IMR-90 (cell line): ENCODE results near the gene VMAC. TPM values are rescaled to one million over a fixed set of nuclear protein-coding genes. Genes with fewer than 3 reads are reported as not detected.

Source experiments
- ATAC-seq: fragments of 200-7000 bp; cut with Tn5 transposase; 2 replicates; pipeline ENCODE4 v1.9.1; 2020; ENCODE audit warnings: low read depth, mild to moderate bottlenecking, moderate library complexity
- BruUV-seq: library from RNA; stranded (reverse); fragments of 400-500 nt; replicated peaks from 2 replicates; lab custom pipeline; 2021; lab: Mats Ljungman, UMichigan
- CTCF ChIA-PET: fragments of 300-600 bp; formaldehyde crosslinking; extraction: SDS; loops from one replicate; lab custom pipeline; 2021; ENCODE audit warnings: antibody characterized with exemption; lab: Yijun Ruan, JAX
- POLR2A ChIA-PET: fragments of 300-600 bp; sonication (Branson Sonifier 250); formaldehyde crosslinking; loops from one replicate; lab custom pipeline; 2022; ENCODE audit warnings: antibody characterized with exemption; ENCODE audit not compliant: unreplicated experiment; lab: Charles Lee
- DNase-seq: peaks from one replicate; pipeline ENCODE4 v3.0.0; 2013
- H2AFZ ChIP-seq: replicated peaks from 2 replicates; pipeline ENCODE3; 2013; ENCODE audit warnings: low read length, mild to moderate bottlenecking; ENCODE audit not compliant: poor library complexity
- H2AK5ac ChIP-seq: 2 replicates; pipeline ENCODE4 v1.6.1; 2013; ENCODE audit warnings: low read depth, low read length, inconsistent platforms
- H2AK9ac ChIP-seq: replicated peaks from 2 replicates; pipeline ENCODE3; 2013; ENCODE audit warnings: mild to moderate bottlenecking, low read depth, low read length, moderate library complexity; ENCODE audit not compliant: poor library complexity
- H2BK120ac ChIP-seq: 2 replicates; pipeline ENCODE4 v1.6.1; 2013; ENCODE audit warnings: low read depth, low read length, inconsistent platforms
- H2BK15ac ChIP-seq: 3 replicates; pipeline ENCODE4 v1.6.1; 2013; ENCODE audit warnings: low read depth, low read length, inconsistent platforms
- H2BK20ac ChIP-seq: 2 replicates; pipeline ENCODE4 v1.6.1; 2013; ENCODE audit warnings: low read depth, mild to moderate bottlenecking, inconsistent platforms, low read length, moderate library complexity
- H2BK5ac ChIP-seq: 2 replicates; pipeline ENCODE4 v1.6.1; 2013; ENCODE audit warnings: mild to moderate bottlenecking, low read depth, low read length, inconsistent platforms; ENCODE audit not compliant: poor library complexity, severe bottlenecking
- H3K14ac ChIP-seq: replicated peaks from 2 replicates; pipeline ENCODE4 v1.6.1; 2013; ENCODE audit warnings: low read depth, low read length, inconsistent platforms
- H3K18ac ChIP-seq: 2 replicates; pipeline ENCODE4 v1.6.1; 2013; ENCODE audit warnings: low read depth, low read length, control low read depth
- H3K23ac ChIP-seq: 2 replicates; pipeline ENCODE4 v1.6.1; 2013; ENCODE audit warnings: low read depth, low read length, inconsistent platforms
- H3K27ac ChIP-seq: 2 replicates; pipeline ENCODE4 v1.5.1; 2013; ENCODE audit warnings: mild to moderate bottlenecking, control low read depth, low read length; ENCODE audit not compliant: insufficient read depth
- H3K27me3 ChIP-seq: 2 replicates; pipeline ENCODE4 v1.6.1; 2013; ENCODE audit warnings: low read length; ENCODE audit not compliant: control insufficient read depth, insufficient read depth
- H3K36me3 ChIP-seq: 2 replicates; pipeline ENCODE4 v1.6.1; 2013; ENCODE audit warnings: low read length, mixed read lengths; ENCODE audit not compliant: control insufficient read depth, insufficient read depth
- H3K4ac ChIP-seq: 2 replicates; pipeline ENCODE4 v1.6.1; 2013; ENCODE audit warnings: low read depth, low read length, inconsistent platforms
- H3K4me1 ChIP-seq: 2 replicates; pipeline ENCODE4 v1.6.1; 2013; ENCODE audit warnings: low read length, mixed read lengths; ENCODE audit not compliant: control insufficient read depth, insufficient read depth
- H3K4me2 ChIP-seq: 2 replicates; pipeline ENCODE4 v1.6.1; 2013; ENCODE audit warnings: low read depth, mild to moderate bottlenecking, control low read depth, low read length, moderate library complexity
- H3K4me3 ChIP-seq: 2 replicates; pipeline ENCODE4 v1.5.1; 2013; ENCODE audit warnings: low read depth, mild to moderate bottlenecking, control low read depth, low read length, moderate library complexity; ENCODE audit not compliant: insufficient read depth
- H3K56ac ChIP-seq: 2 replicates; pipeline ENCODE4 v1.6.1; 2013; ENCODE audit warnings: low read length, inconsistent platforms; ENCODE audit not compliant: insufficient read depth; ENCODE audit errors: extremely low read depth
- H3K79me1 ChIP-seq, 2 experiments: 2 replicates each; pipeline ENCODE4 v1.6.1; 2013; ENCODE audit warnings: low read length in 2 of 2, inconsistent platforms in 1 of 2, low read depth in 1 of 2
- H3K9ac ChIP-seq: 2 replicates; pipeline ENCODE4 v1.6.1; 2013; ENCODE audit warnings: low read depth, low read length, control low read depth
- H3K9me1 ChIP-seq: 2 replicates; pipeline ENCODE4 v1.6.1; 2013; ENCODE audit warnings: low read length, inconsistent platforms; ENCODE audit not compliant: insufficient read depth
- H3K9me3 ChIP-seq: 2 replicates; pipeline ENCODE4 v1.6.1; 2013; ENCODE audit warnings: low read length; ENCODE audit not compliant: control insufficient read depth, insufficient read depth
- H4K20me1 ChIP-seq: 2 replicates; pipeline ENCODE4 v1.6.1; 2013; ENCODE audit warnings: low read length, inconsistent platforms; ENCODE audit not compliant: insufficient read depth
- H4K5ac ChIP-seq: 2 replicates; pipeline ENCODE4 v1.6.1; 2013; ENCODE audit warnings: mild to moderate bottlenecking, low read depth, low read length, control low read depth
- H4K8ac ChIP-seq, 2 experiments: 2 replicates each; pipeline ENCODE4 v1.6.1; 2013; ENCODE audit warnings: low read depth in 2 of 2, low read length in 2 of 2, control low read depth in 1 of 2, inconsistent platforms in 1 of 2
- H4K91ac ChIP-seq: 2 replicates; pipeline ENCODE4 v1.6.1; 2013; ENCODE audit warnings: low read depth, low read length, inconsistent platforms; ENCODE audit not compliant: insufficient read depth
- CEBPB ChIP-seq: IDR thresholded peaks from 2 replicates; pipeline ENCODE4 v1.6.1; 2012; ENCODE audit warnings: low read depth, low read length, improper control_type of control experiment
- CHD1 ChIP-seq: IDR thresholded peaks from 2 replicates; pipeline ENCODE4 v1.6.1; 2012; ENCODE audit warnings: low read depth, low read length, improper control_type of control experiment
- FOS ChIP-seq: fragments of 150-350 bp; IDR thresholded peaks from 2 replicates; pipeline ENCODE4 v1.6.1; 2016; ENCODE audit warnings: low read depth, low read length
- MAFK ChIP-seq: IDR thresholded peaks from 2 replicates; pipeline ENCODE4 v1.6.1; 2012; ENCODE audit warnings: low read depth, low read length, improper control_type of control experiment
- MAZ ChIP-seq: IDR thresholded peaks from 2 replicates; pipeline ENCODE4 v1.6.1; 2012; ENCODE audit warnings: low read depth, mild to moderate bottlenecking, low read length, improper control_type of control experiment, moderate library complexity, borderline replicate concordance
- MXI1 ChIP-seq: IDR thresholded peaks from 2 replicates; pipeline ENCODE4 v1.6.1; 2012; ENCODE audit warnings: low read depth, mild to moderate bottlenecking, low read length, moderate library complexity, borderline replicate concordance
- POLR2A ChIP-seq: IDR thresholded peaks from 2 replicates; pipeline ENCODE4 v1.6.1; 2012; ENCODE audit warnings: mild to moderate bottlenecking, low read depth, low read length
- RAD21 ChIP-seq: IDR thresholded peaks from 2 replicates; pipeline ENCODE4 v1.6.1; 2012; ENCODE audit warnings: low read length, improper control_type of control experiment
- SMC3 ChIP-seq: fragments of 150-350 bp; IDR thresholded peaks from 2 replicates; pipeline ENCODE4 v1.6.1; 2016; ENCODE audit warnings: low read depth, mild to moderate bottlenecking, antibody characterized with exemption, low read length, moderate library complexity
- WGBS, 2 experiments: methylation state at CpG; one replicate each; pipeline versions ENCODE4 v1.1.5 to v1.1.7; 2013; ENCODE audit warnings: missing lambda C conversion rate in 2 of 2; ENCODE audit not compliant: insufficient read length in 1 of 2; ENCODE audit errors: extremely low coverage in 2 of 2; 5-methylcytosine and 5-hydroxymethylcytosine counted together
- dilution Hi-C: fragments of 300-500 bp; cut with HindIII; formaldehyde crosslinking; loops from one replicate; pipeline ENCODE4 v1.14.3; 2018; ENCODE audit warnings: low sequenced_read_pairs; ENCODE audit not compliant: unreplicated experiment
- in situ Hi-C: fragments of 300-500 bp; cut with MboI; formaldehyde crosslinking; loops from 3 replicates; pipeline ENCODE4 v1.14.3; 2019; ENCODE audit warnings: low sequenced_read_pairs, inconsistent platforms, mixed read lengths
- intact Hi-C: fragments of 100-400 bp; cut with micrococcal nuclease; formaldehyde crosslinking; loops from 2 replicates; pipeline ENCODE4 v1.10.0; 2022
- polyA plus RNA-seq, 3 experiments: library from polyadenylated mRNA; depleted of rRNA; stranded (reverse); fragments of >200 nt; gene quantifications; 2 replicates each; pipeline ENCODE4 v1.2.3, GENCODE V29; 2012; ENCODE audit warnings: low replicate concordance in 1 of 3
- total RNA-seq: library from RNA; depleted of rRNA; stranded (reverse); fragments of >200 nt; gene quantifications from 2 replicates; pipeline ENCODE4 v1.2.3, GENCODE V29; 2012
- TF ChIP-seq, protein P1 (sequence below): conservative IDR thresholded peaks from 2 replicates; pipeline ENCODE4 v1.5.1; 2012; ENCODE audit warnings: mild to moderate bottlenecking, low read depth, low read length, improper control_type of control experiment
- TF ChIP-seq, protein P2 (sequence below): fragments of 150-350 bp; IDR thresholded peaks from 2 replicates; pipeline ENCODE4 v1.6.1; 2017; ENCODE audit warnings: mild to moderate bottlenecking, antibody characterized with exemption, low read length, low read depth

The VMAC gene
- total and polyA plus RNA-seq, 2 of the 4 experiments (the other 2 are of a cell fraction), result 1.4 to 3.1 TPM

DNA sequence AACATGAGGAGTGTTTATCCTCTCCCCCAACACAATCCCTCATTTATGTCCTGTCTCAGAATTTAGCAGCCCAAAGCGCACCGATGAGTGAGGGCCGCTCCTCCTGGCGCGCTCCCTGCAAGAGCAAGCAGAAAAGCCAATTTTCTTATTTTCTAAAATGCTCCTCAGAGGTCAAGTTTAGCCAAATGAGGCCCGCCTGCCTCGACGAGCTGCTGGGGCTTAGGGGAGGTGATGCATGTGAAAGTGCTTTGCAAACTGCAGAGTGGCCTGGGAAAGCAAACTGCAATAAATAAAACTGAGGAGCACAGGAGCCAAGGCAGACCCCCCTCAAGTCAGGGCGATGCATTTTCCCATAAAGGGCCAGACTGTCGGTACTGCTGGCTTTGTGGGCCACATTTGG lies 38.4 kb downstream of the VMAC start:
- Histone ChIP-seq H3K14ac (peak overlapping the region; percentile 11; the same call in 1 of the 2 replicates), H3K9ac (peak overlapping the region; percentile 28; the same call in 1 of the 2 replicates), H4K8ac (peak overlapping the region; percentile 22 to 72; a peak in 2 of 4 replicates), H3K79me1 (peaks cover 42 to 90% of the 10 kb centered on the region in 2 experiments), H3K4ac (peak overlapping the region; percentile 62), H3K4me3 (no peak overlapping the region), H3K18ac (peak overlapping the region; percentile 2; the same call in 1 of the 2 replicates), H2BK5ac (peak overlapping the region; percentile 3), H3K4me2 (peak overlapping the region; percentile 11; the same call in 1 of the 2 replicates), H3K9me3 (no peaks in the 10 kb centered on the region), H2AK9ac (no peak overlapping the region), H4K20me1 (peaks cover 47% of the 10 kb centered on the region), H4K5ac (peak overlapping the region; percentile 15), H2BK120ac (peak overlapping the region; percentile 61), H3K27ac (peak overlapping the region; percentile 83), H3K27me3 (no peaks in the 10 kb centered on the region), H2AK5ac (peak overlapping the region; percentile 2; the same call in 1 of the 2 replicates), H3K23ac (no peak overlapping the region), H2AFZ (no peak overlapping the region), H3K9me1 (peaks cover 40% of the 10 kb centered on the region), H4K91ac (peak overlapping the region; percentile 49; the same call in 1 of the 2 replicates), H3K56ac (peak overlapping the region; percentile 59; the same call in 1 of the 2 replicates), H3K4me1 (peaks cover 40% of the 10 kb centered on the region), H3K36me3 (peaks cover 27% of the 10 kb centered on the region), H2BK20ac (0 out of 2 replicates have a peak overlapping the region, but pooled peaks have one; percentile 27), H2BK15ac (no peak overlapping the region)
- ATAC-seq (no peak; the same call in none of the 2 replicates), DNase-seq (no peak)
- dilution Hi-C loops (no loop called here), in situ Hi-C loops (no loop called here), intact Hi-C loops (no loop called here)
- no TSS peak for BruUV-seq
- POLR2A ChIA-PET, result no interaction called here
- TF ChIP-seq, protein P1, sequence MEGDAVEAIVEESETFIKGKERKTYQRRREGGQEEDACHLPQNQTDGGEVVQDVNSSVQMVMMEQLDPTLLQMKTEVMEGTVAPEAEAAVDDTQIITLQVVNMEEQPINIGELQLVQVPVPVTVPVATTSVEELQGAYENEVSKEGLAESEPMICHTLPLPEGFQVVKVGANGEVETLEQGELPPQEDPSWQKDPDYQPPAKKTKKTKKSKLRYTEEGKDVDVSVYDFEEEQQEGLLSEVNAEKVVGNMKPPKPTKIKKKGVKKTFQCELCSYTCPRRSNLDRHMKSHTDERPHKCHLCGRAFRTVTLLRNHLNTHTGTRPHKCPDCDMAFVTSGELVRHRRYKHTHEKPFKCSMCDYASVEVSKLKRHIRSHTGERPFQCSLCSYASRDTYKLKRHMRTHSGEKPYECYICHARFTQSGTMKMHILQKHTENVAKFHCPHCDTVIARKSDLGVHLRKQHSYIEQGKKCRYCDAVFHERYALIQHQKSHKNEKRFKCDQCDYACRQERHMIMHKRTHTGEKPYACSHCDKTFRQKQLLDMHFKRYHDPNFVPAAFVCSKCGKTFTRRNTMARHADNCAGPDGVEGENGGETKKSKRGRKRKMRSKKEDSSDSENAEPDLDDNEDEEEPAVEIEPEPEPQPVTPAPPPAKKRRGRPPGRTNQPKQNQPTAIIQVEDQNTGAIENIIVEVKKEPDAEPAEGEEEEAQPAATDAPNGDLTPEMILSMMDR, result no peak
- no peak for TF ChIP-seq CHD1
- TF ChIP-seq MXI1, result no peak
- no peak for TF ChIP-seq FOS
- TF ChIP-seq MAFK, result no peak
- TF ChIP-seq RAD21, result no peak
- TF ChIP-seq CEBPB, result no peak
- no peak for TF ChIP-seq SMC3
- TF ChIP-seq POLR2A, result no peak
- TF ChIP-seq, protein P2, sequence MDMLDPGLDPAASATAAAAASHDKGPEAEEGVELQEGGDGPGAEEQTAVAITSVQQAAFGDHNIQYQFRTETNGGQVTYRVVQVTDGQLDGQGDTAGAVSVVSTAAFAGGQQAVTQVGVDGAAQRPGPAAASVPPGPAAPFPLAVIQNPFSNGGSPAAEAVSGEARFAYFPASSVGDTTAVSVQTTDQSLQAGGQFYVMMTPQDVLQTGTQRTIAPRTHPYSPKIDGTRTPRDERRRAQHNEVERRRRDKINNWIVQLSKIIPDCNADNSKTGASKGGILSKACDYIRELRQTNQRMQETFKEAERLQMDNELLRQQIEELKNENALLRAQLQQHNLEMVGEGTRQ, result no peak
- TF ChIP-seq MAZ, result no peak
- CTCF ChIA-PET, result no interaction called here
- WGBS, 2 experiments, result 47% methylated on average over 6 of the region's 10 CpGs; no CpG with 5 or more reads in 1 of the 2 experiments
